Breast epithelium (tissue), 3 donors: ENCODE measurements around the gene M1AP.

ENCODE experiments used
- CTCF ChIP-seq, 3 donors: fragments of 450-650 bp; IDR thresholded peaks; one replicate each; pipeline ENCODE4 v1.5.1; 2016 to 2017; ENCODE audit warnings: antibody characterized with exemption in 3 of 3, mild to moderate bottlenecking in 3 of 3, moderate library complexity in 3 of 3
- POLR2A ChIP-seq: fragments of 450-650 bp; IDR thresholded peaks from one replicate; pipeline ENCODE4 v1.6.1; 2016; ENCODE audit warnings: antibody characterized with exemption, mild to moderate bottlenecking, moderate library complexity

- TF ChIP-seq POLR2A (no peak), CTCF (IDR thresholded peaks at IDR 0.05) (no peak)
These were observed 117.6 kb downstream of the M1AP start for GRCh38 chr2:74530239-74531187.
